Measurements from ENCODE around the gene PADI1. TPM values are rescaled to one million over a fixed set of nuclear protein-coding genes. Genes with fewer than 3 reads are reported as not detected.

PADI1 gene
- total and polyA plus RNA-seq, 2 of the 8 experiments (the other 6 are each of a cell fraction or from before 2014, with no cell fraction given) = 0.20 to 0.30 TPM

DNA sequence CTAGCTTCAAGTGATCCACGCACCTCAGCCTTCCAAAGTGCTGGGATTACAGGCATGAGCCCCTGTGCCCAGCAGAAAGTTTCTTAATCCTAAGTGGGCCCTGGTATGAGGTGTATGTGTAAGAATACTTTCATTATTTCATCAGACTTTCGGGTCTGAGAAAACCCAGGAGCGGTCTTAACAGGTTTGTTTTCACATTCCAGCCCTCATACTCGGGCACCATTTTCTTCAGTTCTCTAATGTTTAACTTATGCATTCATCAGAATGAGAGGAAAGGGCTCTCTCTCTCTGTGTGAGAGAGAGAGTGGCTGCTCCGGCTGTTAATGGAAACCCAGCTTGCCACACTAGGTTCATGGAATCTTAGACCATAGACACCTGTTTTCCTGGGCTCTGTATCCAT is 4.2 kb upstream of the PADI1 start:
- 89% methylated on average over 5 of the region's 5 CpGs; no CpG with 5 or more reads in 1 of the 2 experiments for WGBS, 2 experiments (ENCODE audit: extremely low coverage in 1 of 2, insufficient coverage in 1 of 2, insufficient read length in 1 of 2, insufficient replicate concordance in 2 of 2, low coverage in 1 of 2, low lambda C conversion rate in 2 of 2, missing lambda C conversion rate in 1 of 2)
- no peak overlapping the region for H3K27ac ChIP-seq (ENCODE audit: low read depth, low read length)

More for the DNA sequence above, 4.2 kb upstream of the PADI1 start:
- Histone ChIP-seq H3K9ac (replicated peaks in 1 of 4; ENCODE audit: extremely low read depth in 1 of 4, low read depth in 3 of 4, low read length in 3 of 4) (no peak overlapping the region), H2AFZ (ENCODE audit: low read length) (no peak overlapping the region), H3K36me3 (ENCODE audit: control insufficient read depth in 2 of 4, insufficient read depth in 4 of 4, low read length in 3 of 4) (no peaks in the 10 kb centered on the region), H4K8ac (ENCODE audit: extremely low read depth, insufficient read depth, low read length) (no peak overlapping the region), H2BK15ac (ENCODE audit: low read length) (no peak overlapping the region), H3K27me3 (replicated peaks in 1 of 4; ENCODE audit: control insufficient read depth in 3 of 4, extremely low read depth in 1 of 4, insufficient read depth in 3 of 4, low read length in 3 of 4) (no peaks in the 10 kb centered on the region), H3K4ac (replicated peaks; ENCODE audit: insufficient read length, low read depth, low read length) (no peak overlapping the region), H3K56ac (replicated peaks; ENCODE audit: insufficient read length, low read depth, low read length) (no peak overlapping the region), H2BK12ac (ENCODE audit: low read depth, low read length) (no peak overlapping the region), H3K4me3 (ENCODE audit: extremely low read depth in 1 of 4, insufficient read depth in 2 of 4, low read depth in 3 of 4, low read length in 4 of 4) (no peak overlapping the region), H3K79me2 (ENCODE audit: control insufficient read depth in 1 of 2, insufficient read depth in 2 of 2, low read length in 2 of 2) (no peaks in the 10 kb centered on the region), H3K23me2 (ENCODE audit: low read depth, low read length) (peaks cover 2% of the 10 kb centered on the region; the same call in 1 of the 2 replicates), H2BK5ac (ENCODE audit: low read depth, low read length) (no peak overlapping the region), H4K20me1 (replicated peaks in 1 of 2; ENCODE audit: control insufficient read depth in 1 of 2, insufficient read depth in 2 of 2, low read length in 2 of 2) (no peaks in the 10 kb centered on the region), H3K9me3 (ENCODE audit: insufficient read depth in 2 of 2, low read depth in 1 of 2, low read length in 1 of 2) (no peaks in the 10 kb centered on the region), H4K91ac (replicated peaks; ENCODE audit: insufficient read length, low read length) (no peak overlapping the region), H3K23ac (ENCODE audit: insufficient read length) (no peak overlapping the region), H3K4me1 (replicated peaks in 1 of 4; ENCODE audit: control insufficient read depth in 3 of 4, insufficient read depth in 4 of 4, low read length in 3 of 4) (no peaks in the 10 kb centered on the region; a peak in 1 of 7 replicates), H3K14ac (ENCODE audit: insufficient read length) (no peak overlapping the region), H3K18ac (ENCODE audit: extremely low read depth, low read length) (no peak overlapping the region), H2AK5ac (ENCODE audit: low read depth, low read length) (no peak overlapping the region), H3K79me1 (ENCODE audit: low read depth, low read length) (no peaks in the 10 kb centered on the region), H3K4me2 (ENCODE audit: insufficient read depth in 1 of 2, low read depth in 2 of 2, low read length in 2 of 2) (no peak overlapping the region), H2BK120ac (replicated peaks; ENCODE audit: low read depth, low read length) (no peak overlapping the region), H2BK20ac (ENCODE audit: low read length) (no peak overlapping the region; the same call in 1 of the 2 replicates), H4K5ac (ENCODE audit: insufficient read length, low read depth, low read length) (no peak overlapping the region)
- FAIRE-seq = no peak
- POLR2A ChIA-PET (ENCODE audit: partially characterized antibody) = interaction anchor here (0.6 to 1.1 kb wide), 2 partner anchors 9 to 63 kb away, joined by 3 read pairs; no protein-coding TSS in a partner anchor
- CTCF ChIA-PET (ENCODE audit: partially characterized antibody) = interaction anchor here (0.6 to 1.9 kb wide), 7 partner anchors 12 to 207 kb away, joined by 3 to 11 read pairs (median 3); no protein-coding TSS in a partner anchor
- DNase-seq (ENCODE audit: low read depth in 1 of 2, low spot score in 2 of 2) = no peak
- TF ChIP-seq CTBP2 (IDR thresholded peaks at IDR 0.05; ENCODE audit: borderline replicate concordance, insufficient read depth, insufficient read length, low read length) (no peak), CEBPB (IDR thresholded peaks at IDR 0.05; ENCODE audit: low read depth, low read length) (no peak), BRCA1 (IDR thresholded peaks at IDR 0.05; ENCODE audit: low read depth, low read length) (no peak), TEAD4 (IDR thresholded peaks at IDR 0.05; ENCODE audit: low read depth, low read length) (no peak), MAFK (IDR thresholded peaks at IDR 0.05; ENCODE audit: low read depth, low read length) (no peak), POLR2A (IDR thresholded peaks at IDR 0.05; ENCODE audit: control extremely low read depth in 1 of 2, low read depth in 2 of 2, low read length in 2 of 2) (no peak), RBBP5 (IDR thresholded peaks at IDR 0.05; ENCODE audit: borderline replicate concordance, low read depth, low read length) (no peak), GABPA (IDR thresholded peaks at IDR 0.05; ENCODE audit: borderline replicate concordance, insufficient read depth, low read length) (no peak), CREB1 (IDR thresholded peaks at IDR 0.05) (no peak), POLR2AphosphoS5 (IDR thresholded peaks at IDR 0.05; ENCODE audit: low read depth, low read length) (no peak), POU5F1 (IDR thresholded peaks at IDR 0.05; ENCODE audit: low read depth, low read length) (no peak), NANOG (IDR thresholded peaks at IDR 0.05; ENCODE audit: insufficient read depth, low read depth, low read length, poor library complexity, severe bottlenecking) (no peak), SP1 (IDR thresholded peaks at IDR 0.05; ENCODE audit: low read depth, low read length) (no peak), JUN (IDR thresholded peaks at IDR 0.05; ENCODE audit: low read depth, low read length) (no peak), TCF12 (IDR thresholded peaks at IDR 0.05; ENCODE audit: low read depth, low read length) (no peak), BACH1 (IDR thresholded peaks at IDR 0.05; ENCODE audit: low read length) (no peak)
